Lung (tissue), 16 donors: Measurements from ENCODE around the gene ABCC11. TPM values are rescaled to one million over a fixed set of nuclear protein-coding genes. Genes with fewer than 3 reads are reported as not detected.

Source experiments
- ATAC-seq: fragments of 200-7000 bp; cut with Tn5 transposase; one replicate; pipeline ENCODE4 v1.9.1; 2020; ENCODE audit warnings: moderate number of reproducible peaks; ENCODE audit not compliant: insufficient read depth, low FRiP score
- DNase-seq, 3 donors: peaks; one replicate each; pipeline ENCODE4 v3.0.0-alpha.2; 2013 to 2017
- H3K27ac ChIP-seq, 2 donors: one replicate each; pipeline ENCODE4 v1.5.1; 2013; ENCODE audit warnings: mild to moderate bottlenecking in 2 of 2, moderate library complexity in 2 of 2, control low read depth in 1 of 2, inconsistent platforms in 1 of 2, low read depth in 1 of 2, low read length in 1 of 2
- H3K27me3 ChIP-seq, 3 donors: one replicate each; pipeline ENCODE4 v1.5.1; 2013; ENCODE audit warnings: low read length in 2 of 3; ENCODE audit not compliant: control insufficient read depth in 3 of 3, insufficient read depth in 3 of 3
- H3K36me3 ChIP-seq, 4 donors: one replicate each; pipeline ENCODE4 v1.5.1; 2013; ENCODE audit warnings: low read length in 4 of 4, mild to moderate bottlenecking in 1 of 4, moderate library complexity in 1 of 4; ENCODE audit not compliant: control insufficient read depth in 4 of 4, insufficient read depth in 4 of 4
- H3K4me1 ChIP-seq, 5 donors: one replicate each; pipeline ENCODE4 v1.5.1; 2013; ENCODE audit warnings: low read length in 5 of 5, mild to moderate bottlenecking in 2 of 5, moderate library complexity in 1 of 5; ENCODE audit not compliant: control insufficient read depth in 5 of 5, insufficient read depth in 5 of 5
- H3K4me3 ChIP-seq: one replicate; pipeline ENCODE4 v1.5.1; 2013; ENCODE audit warnings: mild to moderate bottlenecking, control low read depth, moderate library complexity
- H3K9ac ChIP-seq, 2 donors: one replicate each; pipeline ENCODE4 v1.5.1; 2013; ENCODE audit warnings: low read length in 2 of 2, control low read depth in 1 of 2; ENCODE audit not compliant: insufficient read depth in 1 of 2
- H3K9me3 ChIP-seq, 4 donors: one replicate each; pipeline ENCODE4 v1.5.1; 2013; ENCODE audit warnings: low read length in 3 of 4, mild to moderate bottlenecking in 1 of 4, moderate library complexity in 1 of 4; ENCODE audit not compliant: control insufficient read depth in 4 of 4, insufficient read depth in 3 of 4
- WGBS, 2 donors: extraction: QIAGEN DNeasy Blood & Tissue Kit; methylation state at CpG; one replicate each; pipeline ENCODE4 v1.1.7; 2013; 5-methylcytosine and 5-hydroxymethylcytosine counted together
- long read RNA-seq, 5 donors: transcript quantifications; one replicate each; lab custom pipeline, GENCODE V29; 2026
- polyA plus RNA-seq, 2 donors: library from polyadenylated mRNA; stranded (reverse); fragments of 200-250 nt; gene quantifications; one replicate each; pipeline ENCODE4 v1.2.1, GENCODE V29; 2013
- total RNA-seq, 2 donors: library from RNA; depleted of rRNA in 1 of 2; stranded (reverse); fragments of >200 nt in 1 of 2; gene quantifications; one replicate each; pipeline ENCODE4 v1.2.1, GENCODE V29; 2014 to 2021
- TF ChIP-seq, protein P1 (sequence below): IDR thresholded peaks from 2 replicates; pipeline ENCODE4 v1.5.1; 2012; ENCODE audit warnings: mild to moderate bottlenecking; ENCODE audit errors: control extremely low read depth, extremely low read depth
- donor health status: control.
- donor health status: control.
- donor health status: Bipolar disorder and iron deficiency.
- donor health status: healthy.
- donor health status: DM: yes; HTN: yes; CAD: no.

Gene ABCC11
- total RNA-seq (1 to 10 TPM in 1 of 2 donors, under 1 TPM in 1; 0.40 to 1.3 TPM), polyA plus RNA-seq (under 1 TPM; 0.08 to 0.10 TPM)
- long read RNA-seq, donor 1, result 0 reads
- long read RNA-seq, donor 2, result 0 reads
- long read RNA-seq, donor 3, partial matches to known transcripts, result 6 of 6 reads
- long read RNA-seq, donor 3, other reads (novel, unspliced or antisense), result 0 of 6 reads
- long read RNA-seq, donor 4, result 0 reads
- long read RNA-seq, donor 5, result 0 reads

DNA sequence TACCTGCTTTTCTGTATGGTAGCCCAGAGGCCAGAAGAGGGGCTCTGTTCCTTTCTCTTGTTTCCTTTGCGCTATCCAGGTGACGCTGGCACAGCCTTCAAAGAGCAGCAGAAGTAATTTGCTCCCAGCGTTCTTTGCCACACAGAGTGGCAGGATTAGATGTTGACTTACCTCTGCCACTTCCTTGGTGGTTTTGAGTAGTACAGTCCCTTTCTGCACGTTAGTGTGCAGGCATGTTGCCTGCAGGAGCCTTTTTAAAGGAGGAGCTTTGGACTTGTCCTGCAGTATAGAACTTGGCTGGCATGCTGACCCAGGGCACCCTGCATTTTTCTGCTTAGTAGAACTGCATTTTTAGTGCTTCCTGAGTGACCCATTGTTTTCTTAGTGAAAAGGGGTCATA lies at the start of gene ABCC11:
Gene ABCC11 (minus strand): TSS at position 229 of the 400 bp plus-strand sequence. CDS start 15,618 bp downstream, outside the sequence.
- Histone ChIP-seq H3K4me3 (no peak within 1 kb of the TSS), H3K27me3 (no peaks in the 10 kb centered on the region), H3K9me3 (no peaks in the 10 kb centered on the region), H3K36me3 (peaks cover 0 to 5% (median under 1%) of the 10 kb centered on the region in 4 donors), H3K27ac (no peak within 1 kb of the TSS), H3K4me1 (peaks cover 6 to 25% (median 13%) of the 10 kb centered on the region in 5 donors), H3K9ac (peak within 1 kb of the TSS in 1 of 2 donors; percentile 3)
- WGBS, 2 donors, result 37 to 48% methylated on average over 4 of the region's 4 CpGs
- TF ChIP-seq, protein P1, sequence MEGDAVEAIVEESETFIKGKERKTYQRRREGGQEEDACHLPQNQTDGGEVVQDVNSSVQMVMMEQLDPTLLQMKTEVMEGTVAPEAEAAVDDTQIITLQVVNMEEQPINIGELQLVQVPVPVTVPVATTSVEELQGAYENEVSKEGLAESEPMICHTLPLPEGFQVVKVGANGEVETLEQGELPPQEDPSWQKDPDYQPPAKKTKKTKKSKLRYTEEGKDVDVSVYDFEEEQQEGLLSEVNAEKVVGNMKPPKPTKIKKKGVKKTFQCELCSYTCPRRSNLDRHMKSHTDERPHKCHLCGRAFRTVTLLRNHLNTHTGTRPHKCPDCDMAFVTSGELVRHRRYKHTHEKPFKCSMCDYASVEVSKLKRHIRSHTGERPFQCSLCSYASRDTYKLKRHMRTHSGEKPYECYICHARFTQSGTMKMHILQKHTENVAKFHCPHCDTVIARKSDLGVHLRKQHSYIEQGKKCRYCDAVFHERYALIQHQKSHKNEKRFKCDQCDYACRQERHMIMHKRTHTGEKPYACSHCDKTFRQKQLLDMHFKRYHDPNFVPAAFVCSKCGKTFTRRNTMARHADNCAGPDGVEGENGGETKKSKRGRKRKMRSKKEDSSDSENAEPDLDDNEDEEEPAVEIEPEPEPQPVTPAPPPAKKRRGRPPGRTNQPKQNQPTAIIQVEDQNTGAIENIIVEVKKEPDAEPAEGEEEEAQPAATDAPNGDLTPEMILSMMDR, result no peak
- ATAC-seq (no peak), DNase-seq (no peak)

DNA sequence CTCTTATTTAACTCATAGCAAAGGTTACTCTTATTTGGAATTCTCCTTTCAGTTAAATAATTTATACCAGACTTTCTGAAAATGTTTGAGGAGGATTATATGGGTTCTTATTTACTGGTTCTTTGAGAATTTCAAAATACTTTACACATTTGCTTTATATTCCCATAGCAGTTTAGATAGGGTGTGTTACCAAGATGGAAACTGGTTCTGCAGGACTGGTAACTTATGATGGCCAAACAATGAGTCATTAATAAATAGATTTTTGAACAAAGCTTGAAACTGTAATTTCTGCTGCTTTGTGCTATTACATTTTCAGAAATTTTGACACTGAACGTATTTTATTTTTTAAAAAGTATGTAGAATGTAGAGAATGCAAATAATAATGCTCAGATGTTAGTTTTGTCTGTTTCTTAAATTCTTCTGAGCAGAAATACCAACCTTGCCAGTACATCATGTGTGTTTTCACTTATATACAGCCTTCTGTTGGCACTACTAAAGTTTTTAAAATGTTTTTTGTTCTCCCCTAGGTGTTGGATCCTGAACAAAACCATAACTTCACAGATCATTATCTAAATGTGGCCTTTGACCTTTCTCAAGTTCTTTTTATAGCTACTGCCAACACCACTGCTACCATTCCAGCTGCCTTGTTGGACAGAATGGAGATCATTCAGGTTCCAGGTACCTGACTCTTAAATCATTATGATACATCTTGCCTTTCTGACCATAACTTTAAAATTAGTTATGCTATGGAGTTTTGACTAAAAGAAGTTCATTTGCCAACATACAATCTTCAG lies 48.3 kb upstream of the ABCC11 start:
- TF ChIP-seq, protein P1, result no peak
- H3K9ac ChIP-seq, result no peak overlapping the region
- no peak overlapping the region for H3K27ac ChIP-seq
- no peak overlapping the region for H3K4me3 ChIP-seq
- ATAC-seq, result no peak
- peak in 2 of 3 donors; percentile 39 to 65 for DNase-seq
- H3K9me3 ChIP-seq, result no peaks in the 10 kb centered on the region
- no peaks in the 10 kb centered on the region for H3K27me3 ChIP-seq
- peaks cover 10 to 13% (median 13%) of the 10 kb centered on the region in 4 donors for H3K36me3 ChIP-seq
- WGBS, 2 donors, result 70 to 92% methylated on average over 1 of the region's 1 CpG
- peaks cover 0 to under 1% (median 0%) of the 10 kb centered on the region in 5 donors for H3K4me1 ChIP-seq

DNA sequence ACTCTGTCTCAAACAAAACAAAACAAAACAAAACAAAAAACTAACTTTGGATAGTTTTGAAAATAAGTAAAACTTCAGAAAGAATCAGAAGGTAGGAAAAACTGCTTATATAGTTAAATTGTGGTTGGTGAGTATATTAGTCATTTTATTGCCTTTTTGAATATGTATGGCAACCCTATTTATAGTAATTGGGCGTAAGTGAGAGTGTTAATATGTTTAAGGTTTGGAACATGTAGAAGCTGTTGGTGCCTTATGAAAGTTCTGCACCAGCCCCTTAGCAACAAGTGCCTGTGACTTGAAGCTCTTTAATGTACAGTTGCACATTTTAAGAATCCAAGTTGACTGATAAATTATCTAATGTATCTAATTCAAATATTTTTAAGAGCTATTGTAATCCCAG lies 47.4 kb upstream of the ABCC11 start:
- TF ChIP-seq, protein P1, result no peak
- Histone ChIP-seq H3K4me3 (no peak overlapping the region), H3K36me3 (peaks cover 11 to 18% (median 16%) of the 10 kb centered on the region in 4 donors), H3K9me3 (no peaks in the 10 kb centered on the region), H3K4me1 (peaks cover 0 to 3% (median 0%) of the 10 kb centered on the region in 5 donors), H3K9ac (no peak overlapping the region), H3K27me3 (no peaks in the 10 kb centered on the region), H3K27ac (no peak overlapping the region)
- no peak for DNase-seq
- WGBS, 2 donors, result 94 to 97% methylated on average over 1 of the region's 1 CpG
- no peak for ATAC-seq
